HG03432 (cell line): ENCODE results near the gene CCL13.

Experiments used
- ATAC-seq: cut with Tn5 transposase; IDR thresholded peaks from one replicate; pipeline ENCODE4 v1.9.1; 2021; ENCODE audit warnings: mild to moderate bottlenecking, moderate library complexity; ENCODE audit not compliant: unreplicated experiment

CCL13 gene

DNA sequence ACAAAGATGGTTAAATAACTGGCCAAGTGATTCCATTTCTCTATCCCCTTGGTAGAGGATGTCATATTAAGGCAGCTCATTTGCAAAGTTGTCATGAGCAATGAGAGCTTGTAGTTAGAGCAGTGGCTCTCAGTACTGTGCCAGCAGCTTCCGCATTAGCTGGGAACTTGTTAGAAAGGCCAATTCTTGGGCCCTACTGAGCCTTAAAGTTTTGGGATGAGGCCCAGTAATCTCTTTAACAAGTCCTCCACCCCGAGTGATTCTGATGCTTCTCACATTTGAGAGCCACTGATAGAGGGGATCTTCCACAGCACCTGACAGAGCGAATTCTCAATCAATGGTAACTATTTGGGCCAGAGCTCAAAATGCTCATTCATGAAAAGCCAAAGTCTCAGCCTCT, 26.9 kb downstream of the CCL13 start:
- ATAC-seq = no peak

DNA sequence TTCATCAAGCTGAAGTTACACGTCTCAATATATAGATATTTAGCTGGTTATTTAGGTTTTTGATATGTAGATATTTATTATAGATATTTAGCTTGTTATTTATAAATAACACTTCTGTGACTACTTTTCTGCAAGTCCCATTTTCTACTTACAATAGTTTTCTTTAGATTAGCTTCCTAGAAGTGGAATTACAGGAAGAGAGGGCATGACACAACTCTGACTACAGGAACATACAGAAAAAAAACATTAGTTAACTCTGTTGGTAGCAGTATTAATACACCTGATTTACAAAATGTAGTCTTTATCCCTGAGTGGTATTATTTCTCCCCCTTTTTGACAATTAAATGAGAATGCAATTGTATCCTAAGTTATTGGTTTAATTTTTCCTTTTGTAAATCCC, 28.0 kb downstream of the CCL13 start:
- no peak for ATAC-seq

GRCh38 chr17:34384822-34385605, 28.7 kb downstream of the CCL13 start:
- no peak for ATAC-seq

- ATAC-seq = no peak
Observed at GRCh38 chr17:34386343-34386696, 30.0 kb downstream of the CCL13 start.

GRCh38 chr17:34386697-34387550, 30.6 kb downstream of the CCL13 start:
- ATAC-seq = no peak

DNA sequence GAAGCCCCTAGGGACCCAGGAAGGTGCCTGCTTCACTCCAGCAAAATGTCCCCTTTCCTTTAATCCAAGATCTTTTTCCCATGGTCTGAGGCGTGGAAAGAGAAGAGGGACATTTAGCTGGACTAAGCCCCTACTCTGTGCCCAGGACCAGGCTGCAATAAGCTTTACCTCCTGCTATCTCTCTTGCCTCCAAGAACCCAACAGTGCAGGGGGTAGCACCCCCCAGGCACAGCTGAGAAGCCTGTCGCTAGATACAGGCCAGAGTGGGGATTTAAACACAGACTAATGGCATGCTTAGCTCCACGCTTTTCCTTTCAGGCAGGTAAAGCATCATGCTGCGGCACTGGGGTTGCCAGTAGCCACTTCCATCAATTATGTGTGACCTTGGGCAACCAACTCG, 31.3 kb downstream of the CCL13 start:
- ATAC-seq = no peak

- no peak for ATAC-seq
Observed at GRCh38 chr17:34389126-34389750, 33.0 kb downstream of the CCL13 start.

GRCh38 chr17:34390649-34391048, 34.4 kb downstream of the CCL13 start:
- ATAC-seq = no peak

- no peak for ATAC-seq
Observed at GRCh38 chr17:34391241-34391640, 35.0 kb downstream of the CCL13 start.

GRCh38 chr17:34393401-34393800, 37.1 kb downstream of the CCL13 start:
- no peak for ATAC-seq

GRCh38 chr17:34397265-34397664, 41.0 kb downstream of the CCL13 start:
- no peak for ATAC-seq

DNA sequence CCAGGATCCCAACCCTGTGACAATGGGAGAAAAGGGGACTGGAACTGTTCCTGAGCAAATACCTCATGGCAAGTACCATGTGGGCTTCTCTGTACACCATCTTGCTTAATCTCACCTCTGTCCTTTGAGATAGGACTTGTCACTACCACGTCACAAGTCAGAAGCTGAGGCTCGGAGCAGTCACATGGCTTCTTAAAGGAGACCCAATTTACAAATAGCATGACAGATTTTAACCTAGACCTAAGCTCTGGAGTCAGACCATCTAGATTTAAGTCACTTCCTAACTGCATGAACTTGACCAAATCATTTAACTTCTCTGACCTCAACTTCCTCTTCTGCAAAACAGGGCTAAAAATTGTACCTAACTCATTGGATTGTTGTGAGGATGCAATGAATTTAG, 42.7 kb downstream of the CCL13 start:
- ATAC-seq = no peak

DNA sequence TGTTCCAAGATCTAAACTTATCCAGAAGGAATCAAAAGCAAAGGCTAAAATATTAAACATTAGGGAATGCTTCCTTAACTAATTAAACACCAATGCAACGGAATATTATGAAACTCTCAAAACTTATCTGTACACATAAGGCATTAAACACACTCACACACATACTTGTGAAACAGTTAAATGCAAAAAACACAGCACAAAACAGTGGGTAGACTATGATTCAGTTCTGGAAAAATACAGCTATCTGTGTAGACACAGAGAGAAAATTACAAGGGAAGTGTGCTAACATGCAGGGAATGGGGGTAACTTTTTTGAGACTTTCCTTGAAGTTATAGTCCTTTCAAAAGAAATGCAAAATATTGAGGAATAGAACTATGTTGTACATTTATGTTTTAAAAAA, 43.4 kb downstream of the CCL13 start:
- no peak for ATAC-seq

GRCh38 chr17:34400301-34400931, 44.1 kb downstream of the CCL13 start:
- no peak for ATAC-seq

GRCh38 chr17:34401165-34401564, 44.9 kb downstream of the CCL13 start:
- ATAC-seq = no peak

DNA sequence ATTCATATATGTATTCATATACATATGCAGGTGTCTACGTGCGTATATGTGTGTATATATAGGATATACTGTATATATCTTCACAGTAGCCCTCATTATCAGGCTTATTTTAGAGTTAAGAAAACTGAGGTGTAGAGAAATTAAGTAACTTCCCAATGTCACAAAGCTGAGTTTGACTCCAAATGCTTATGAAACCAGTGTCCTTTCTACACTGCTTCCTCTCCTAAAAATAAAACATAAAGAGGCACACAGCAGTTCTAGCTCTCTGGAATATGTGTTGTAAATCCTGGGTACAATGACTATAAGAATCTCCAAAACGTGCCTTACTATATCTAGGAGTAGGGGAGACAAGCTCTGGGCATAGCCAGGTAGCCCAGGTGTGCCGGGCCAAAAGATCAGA, 46.7 kb downstream of the CCL13 start:
- no peak for ATAC-seq

DNA sequence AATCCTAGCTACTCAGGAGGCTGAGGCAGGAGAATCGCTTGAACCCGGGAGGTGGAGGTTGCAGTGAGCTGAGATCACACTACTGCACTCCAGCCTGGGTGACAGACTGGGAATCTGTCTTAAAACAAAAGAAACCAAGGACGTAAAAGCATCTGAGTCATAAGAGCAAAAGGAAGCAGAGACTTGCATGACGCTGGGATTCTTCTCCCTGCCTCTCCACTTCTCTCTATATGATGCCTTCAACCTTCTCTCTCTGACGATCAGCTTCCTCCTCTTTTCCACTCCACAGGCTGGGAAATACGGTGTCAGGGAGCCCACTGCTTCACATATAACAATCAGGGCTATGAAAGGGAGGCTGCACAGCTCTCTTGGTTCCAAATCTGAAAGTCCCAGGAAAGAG, 49.9 kb downstream of the CCL13 start:
- ATAC-seq = no peak
